Epithelial cell of prostate (primary cell): ENCODE data around the gene WSCD2.

ENCODE experiments used
- DNase-seq: peaks from one replicate; pipeline ENCODE4 v3.0.0-alpha.2; 2011; ENCODE audit warnings: low read depth, low spot score
- H3K27ac ChIP-seq: fragments of 450-650 bp; 2 replicates; pipeline ENCODE4 v1.5.1; 2017; ENCODE audit warnings: mild to moderate bottlenecking

WSCD2 gene

GRCh38 chr12:108129017-108129812, at the start of gene WSCD2:
Gene WSCD2 (plus strand): TSS chr12:108129288. CDS start chr12:108195833, 66,545 bp downstream.
- H3K27ac ChIP-seq: no peak within 1 kb of the TSS
- no peak for DNase-seq

DNA sequence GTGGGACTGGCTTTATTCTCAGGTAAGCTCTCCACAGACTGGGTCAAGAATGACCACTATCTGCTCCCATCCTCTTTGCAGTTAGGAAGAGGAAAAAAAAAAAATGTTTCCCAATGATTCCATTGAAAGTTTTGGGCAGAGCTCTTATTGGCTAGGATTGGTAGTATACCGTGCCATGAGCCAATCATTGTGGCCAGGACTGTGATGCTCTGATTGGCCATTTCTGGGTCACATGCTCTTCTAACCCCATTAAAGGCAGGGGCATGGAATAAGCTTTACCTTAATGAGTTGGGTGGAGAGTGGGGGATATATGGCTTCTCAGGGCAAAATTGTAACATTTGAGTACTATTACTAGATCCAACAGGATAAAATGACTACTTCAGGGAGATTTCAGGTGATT, 49.4 kb upstream of the WSCD2 start:
- no peak for DNase-seq
- no peak overlapping the region for H3K27ac ChIP-seq

GRCh38 chr12:108080363-108080762, 48.7 kb upstream of the WSCD2 start:
- no peak overlapping the region for H3K27ac ChIP-seq
- DNase-seq: no peak

DNA sequence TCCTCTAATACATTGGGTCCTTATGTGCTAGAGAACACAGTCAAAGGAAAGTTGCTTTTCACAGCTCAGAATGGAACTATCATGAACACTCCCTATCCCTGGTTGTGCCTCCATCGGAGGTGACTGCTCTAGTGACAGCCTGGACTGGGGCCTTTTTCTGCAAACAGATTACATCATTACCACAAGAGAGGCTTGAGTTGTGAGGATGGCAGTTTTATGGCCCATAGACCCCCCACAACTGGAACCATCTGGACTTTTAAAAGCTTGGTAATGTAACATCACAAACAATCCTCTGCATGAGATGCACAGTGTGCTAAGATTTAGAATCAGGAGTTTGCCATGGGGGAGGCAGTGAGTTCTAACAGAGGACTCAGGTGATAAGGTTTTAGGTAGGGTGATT, 46.6 kb upstream of the WSCD2 start:
- no peak overlapping the region for H3K27ac ChIP-seq
- DNase-seq: no peak

- no peak for DNase-seq
- H3K27ac ChIP-seq: no peak overlapping the region
These were observed 41.2 kb upstream of the WSCD2 start for GRCh38 chr12:108087900-108088299.

GRCh38 chr12:108090107-108090899, 38.8 kb upstream of the WSCD2 start:
- H3K27ac ChIP-seq: no peak overlapping the region
- no peak for DNase-seq

GRCh38 chr12:108090932-108091678, 38.0 kb upstream of the WSCD2 start:
- no peak overlapping the region for H3K27ac ChIP-seq
- no peak for DNase-seq

GRCh38 chr12:108091679-108092051, 37.4 kb upstream of the WSCD2 start:
- no peak overlapping the region for H3K27ac ChIP-seq
- DNase-seq: no peak

- no peak overlapping the region for H3K27ac ChIP-seq
- DNase-seq: no peak
These were observed 35.9 kb upstream of the WSCD2 start for GRCh38 chr12:108093209-108093608.

DNA sequence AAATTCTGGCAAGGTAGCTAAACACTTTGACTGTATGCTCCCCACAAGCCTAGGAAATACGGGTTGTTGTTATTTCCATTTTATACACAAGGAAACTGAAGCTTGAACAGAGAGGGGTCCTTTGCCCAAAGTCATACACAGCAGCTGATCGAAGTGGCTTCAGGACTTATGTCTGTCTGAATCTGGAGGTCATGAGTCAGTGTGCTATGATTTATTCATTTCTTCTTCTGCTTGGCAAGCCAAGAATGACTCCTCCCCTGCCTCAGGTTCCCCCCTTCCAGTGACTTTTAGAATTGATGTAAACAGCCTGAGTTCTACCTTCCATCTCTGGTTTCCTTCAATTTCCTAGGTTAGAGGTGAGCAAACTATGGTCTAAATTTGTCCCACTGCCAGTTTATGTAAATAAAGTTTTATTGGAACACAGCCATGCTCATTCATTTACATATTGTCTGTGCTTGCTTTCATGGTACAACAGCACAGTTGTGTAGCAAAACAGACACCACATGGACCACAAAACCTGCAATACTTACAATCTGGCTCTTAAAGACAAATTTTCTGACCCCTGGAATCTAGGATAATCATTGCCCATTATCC, 34.9 kb upstream of the WSCD2 start:
- H3K27ac ChIP-seq: no peak overlapping the region
- DNase-seq: no peak

- no peak for DNase-seq
These were observed 31.8 kb upstream of the WSCD2 start for GRCh38 chr12:108097160-108097911.

GRCh38 chr12:108098374-108098773, 30.7 kb upstream of the WSCD2 start:
- H3K27ac ChIP-seq: no peak overlapping the region
- DNase-seq: no peak

More at GRCh38 chr12:108097160-108097911, 31.8 kb upstream of the WSCD2 start:
- no peak overlapping the region for H3K27ac ChIP-seq

DNA sequence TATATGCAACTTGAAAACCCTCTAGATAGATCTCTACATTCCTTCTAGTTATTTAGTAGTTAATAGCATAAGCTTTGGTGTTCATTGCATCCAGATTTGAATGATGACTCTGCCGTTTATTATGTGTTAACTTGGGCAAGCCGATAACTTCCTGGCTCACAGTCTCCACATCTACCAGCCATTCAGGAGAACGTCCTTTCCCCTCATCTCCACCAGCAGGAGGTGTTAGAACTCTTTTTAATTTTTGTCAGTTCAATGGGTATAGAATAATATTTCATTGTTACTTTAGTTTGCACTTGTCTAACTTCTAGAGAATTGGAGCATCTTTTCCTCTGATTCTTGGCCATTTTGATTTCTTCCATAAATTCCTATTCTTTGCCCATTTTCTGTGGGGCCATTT, 30.0 kb upstream of the WSCD2 start:
- DNase-seq: no peak
- no peak overlapping the region for H3K27ac ChIP-seq

GRCh38 chr12:108099778-108100489, 29.2 kb upstream of the WSCD2 start:
- DNase-seq: no peak
- H3K27ac ChIP-seq: no peak overlapping the region

GRCh38 chr12:108101605-108102175, 27.4 kb upstream of the WSCD2 start:
- DNase-seq: no peak
- H3K27ac ChIP-seq: no peak overlapping the region

- no peak overlapping the region for H3K27ac ChIP-seq
- DNase-seq: no peak
These were observed 26.7 kb upstream of the WSCD2 start for GRCh38 chr12:108102363-108102762.

GRCh38 chr12:108103087-108103486, 26.0 kb upstream of the WSCD2 start:
- no peak overlapping the region for H3K27ac ChIP-seq
- no peak for DNase-seq

GRCh38 chr12:108103517-108103916, 25.6 kb upstream of the WSCD2 start:
- no peak overlapping the region for H3K27ac ChIP-seq
- DNase-seq: no peak

GRCh38 chr12:108104657-108105056, 24.4 kb upstream of the WSCD2 start:
- no peak for DNase-seq
- no peak overlapping the region for H3K27ac ChIP-seq
